Retinal pigment epithelial cell (primary cell): ENCODE measurements around the gene IL1RAPL1.

Experiments
- DNase-seq: peaks from one replicate; pipeline ENCODE4 v3.0.0-alpha.2; 2010; ENCODE audit warnings: low read depth
- H3K4me3 ChIP-seq: 2 replicates; pipeline ENCODE4 v1.5.1; 2011; ENCODE audit warnings: mild to moderate bottlenecking, low read length, control low read depth, moderate library complexity
- CTCF ChIP-seq: conservative IDR thresholded peaks from 2 replicates; pipeline ENCODE4 v1.5.1; 2011; ENCODE audit warnings: low read depth, low read length, control low read depth, inconsistent platforms

The IL1RAPL1 gene

GRCh38 chrX:29281078-29281742 lies 694.0 kb downstream of the IL1RAPL1 start:
- TF ChIP-seq CTCF, result no peak
- H3K4me3 ChIP-seq, result no peak overlapping the region
- DNase-seq, result no peak

- no peak for TF ChIP-seq CTCF
- H3K4me3 ChIP-seq, result no peak overlapping the region
- DNase-seq, result no peak
Measured at GRCh38 chrX:29285664-29286063, 698.4 kb downstream of the IL1RAPL1 start.

GRCh38 chrX:29295987-29296680 lies 708.9 kb downstream of the IL1RAPL1 start:
- no peak for TF ChIP-seq CTCF
- no peak for DNase-seq
- no peak overlapping the region for H3K4me3 ChIP-seq

GRCh38 chrX:29297171-29297800 lies 710.0 kb downstream of the IL1RAPL1 start:
- DNase-seq, result no peak
- TF ChIP-seq CTCF, result no peak

GRCh38 chrX:29299684-29300083 lies 712.4 kb downstream of the IL1RAPL1 start:
- H3K4me3 ChIP-seq, result no peak overlapping the region
- TF ChIP-seq CTCF, result no peak
- DNase-seq, result peak; percentile 5

More at GRCh38 chrX:29297171-29297800, 710.0 kb downstream of the IL1RAPL1 start:
- no peak overlapping the region for H3K4me3 ChIP-seq

GRCh38 chrX:29308726-29309125 lies 721.5 kb downstream of the IL1RAPL1 start:
- no peak for DNase-seq
- H3K4me3 ChIP-seq, result no peak overlapping the region
- no peak for TF ChIP-seq CTCF
